ENCODE measurements around the gene BATF3.

DNA sequence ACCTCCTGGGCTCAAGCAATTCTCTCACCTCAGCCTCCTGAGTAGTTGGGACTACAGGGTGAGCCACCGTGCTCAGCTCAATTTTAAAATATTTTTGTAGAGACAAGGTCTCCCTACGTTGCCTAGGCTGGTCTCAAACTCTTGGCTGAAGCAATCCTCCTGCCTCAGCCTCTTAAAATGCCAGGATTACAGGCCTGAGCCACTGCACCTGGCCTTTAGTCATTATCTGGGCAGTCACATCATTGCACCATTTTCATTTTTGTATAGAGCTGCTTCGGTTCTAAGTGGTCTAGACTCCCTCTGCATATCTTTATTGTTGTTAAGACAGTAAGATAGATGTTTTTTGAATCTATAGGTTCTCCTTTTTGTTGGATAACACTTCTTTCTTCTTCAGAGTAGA is 51.2 kb downstream of the BATF3 start:
- TF ChIP-seq, protein P1, sequence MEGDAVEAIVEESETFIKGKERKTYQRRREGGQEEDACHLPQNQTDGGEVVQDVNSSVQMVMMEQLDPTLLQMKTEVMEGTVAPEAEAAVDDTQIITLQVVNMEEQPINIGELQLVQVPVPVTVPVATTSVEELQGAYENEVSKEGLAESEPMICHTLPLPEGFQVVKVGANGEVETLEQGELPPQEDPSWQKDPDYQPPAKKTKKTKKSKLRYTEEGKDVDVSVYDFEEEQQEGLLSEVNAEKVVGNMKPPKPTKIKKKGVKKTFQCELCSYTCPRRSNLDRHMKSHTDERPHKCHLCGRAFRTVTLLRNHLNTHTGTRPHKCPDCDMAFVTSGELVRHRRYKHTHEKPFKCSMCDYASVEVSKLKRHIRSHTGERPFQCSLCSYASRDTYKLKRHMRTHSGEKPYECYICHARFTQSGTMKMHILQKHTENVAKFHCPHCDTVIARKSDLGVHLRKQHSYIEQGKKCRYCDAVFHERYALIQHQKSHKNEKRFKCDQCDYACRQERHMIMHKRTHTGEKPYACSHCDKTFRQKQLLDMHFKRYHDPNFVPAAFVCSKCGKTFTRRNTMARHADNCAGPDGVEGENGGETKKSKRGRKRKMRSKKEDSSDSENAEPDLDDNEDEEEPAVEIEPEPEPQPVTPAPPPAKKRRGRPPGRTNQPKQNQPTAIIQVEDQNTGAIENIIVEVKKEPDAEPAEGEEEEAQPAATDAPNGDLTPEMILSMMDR (IDR thresholded peaks at IDR 0.05): no peak
- TF ChIP-seq POLR2A (IDR thresholded peaks at IDR 0.05) (no peak), POLR2AphosphoS5 (IDR thresholded peaks at IDR 0.05) (no peak)

All from breast epithelium (tissue), 3 donors.